NCI-H2081 (cell line): ENCODE results near the gene TMEM208.

Source experiments
- DNase-seq, 2 experiments: peaks; one replicate each; lab custom pipeline; 2025; lab: John Stamatoyannopoulos, UW

TMEM208 gene

DNA sequence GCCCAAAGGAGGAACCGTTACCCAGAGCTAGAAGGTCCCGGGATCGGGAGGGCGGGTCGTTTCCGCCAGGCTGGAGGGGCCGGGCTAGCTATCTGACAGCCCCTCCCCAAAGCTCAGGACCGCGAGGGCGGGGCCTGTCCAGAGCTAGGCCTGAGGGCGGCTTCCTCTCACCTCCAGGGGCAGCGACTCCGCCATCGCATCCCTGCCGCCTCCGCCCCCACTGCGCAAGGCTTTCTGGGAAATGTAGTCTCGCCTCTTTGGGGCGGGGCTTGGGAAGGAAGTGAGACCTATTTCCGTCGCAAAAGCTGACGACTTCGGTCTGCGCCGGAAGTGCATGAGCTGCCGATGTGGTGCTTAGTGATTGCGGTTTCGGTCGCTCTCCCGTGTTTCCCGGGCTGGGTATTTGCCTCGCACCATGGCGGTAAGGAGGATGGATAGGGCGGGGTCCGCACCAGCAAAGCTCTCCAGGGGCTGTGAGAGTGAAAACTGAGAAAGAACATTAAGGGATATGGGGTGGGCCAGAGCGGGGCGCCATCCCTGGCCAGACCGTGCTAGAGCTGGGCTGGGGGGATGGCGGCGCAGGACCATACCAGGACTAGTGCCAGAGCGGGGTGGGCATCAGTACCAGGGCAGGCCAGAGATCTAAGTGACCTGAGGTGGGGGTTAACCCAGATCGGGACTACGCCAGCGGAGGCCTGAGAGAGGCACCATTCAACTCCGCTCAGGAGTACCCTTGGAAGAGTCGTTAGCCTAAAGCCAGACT lies at the start of gene TMEM208:
Gene TMEM208 (plus strand): TSS at position 327 of the 763 bp plus-strand sequence. CDS start 89 bp downstream, at position 416.
- DNase-seq: peak; percentile 92 to 95

GRCh38 chr16:67177743-67178699 lies 48.9 kb upstream of the TMEM208 start:
- peak; percentile 84 to 94 for DNase-seq

- peak in 1 of 2 experiments; percentile 25 for DNase-seq
Measured at GRCh38 chr16:67179421-67180080, 47.4 kb upstream of the TMEM208 start.

DNA sequence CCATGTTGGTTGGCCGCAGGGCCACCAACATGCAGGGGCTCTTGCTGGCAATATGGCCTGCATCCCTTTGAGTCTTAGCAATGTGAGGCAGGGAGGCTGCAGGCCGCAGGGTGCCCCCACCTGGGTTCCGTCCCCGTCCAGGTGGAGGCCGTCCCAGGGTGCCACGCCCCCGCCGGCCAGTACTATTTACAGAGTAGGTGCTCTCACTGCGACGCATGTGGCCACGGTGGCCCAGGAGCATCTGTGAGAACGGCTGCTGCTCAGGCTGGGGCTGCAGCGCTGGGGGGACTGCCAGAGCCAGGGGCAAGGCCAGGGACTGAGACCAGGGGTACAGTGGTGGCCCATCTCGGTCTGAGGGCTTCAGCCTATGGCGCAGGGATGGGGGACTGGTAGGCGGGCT lies 46.8 kb upstream of the TMEM208 start:
- no peak for DNase-seq

DNA sequence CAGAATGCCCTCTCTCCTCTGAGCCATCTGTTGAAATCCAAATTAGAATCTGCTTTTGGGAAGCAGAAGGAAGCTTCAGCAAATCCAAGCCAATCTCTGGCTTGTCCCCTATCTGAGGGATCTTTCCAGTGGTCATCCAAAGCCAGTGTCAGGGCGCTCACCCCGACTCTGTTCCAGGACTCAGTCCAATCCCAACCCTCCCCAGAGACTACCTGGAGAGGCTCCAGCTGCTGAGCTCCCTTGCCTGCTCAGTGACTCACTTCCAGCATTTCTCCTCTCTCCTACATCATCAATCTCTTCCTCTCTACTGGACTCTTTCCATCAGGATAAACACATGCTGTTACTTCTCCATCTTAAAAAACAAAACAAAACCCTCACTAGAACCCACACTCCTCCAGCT lies 45.6 kb upstream of the TMEM208 start:
- no peak for DNase-seq

- DNase-seq: no peak
Measured at GRCh38 chr16:67182288-67182687, 44.6 kb upstream of the TMEM208 start.

DNA sequence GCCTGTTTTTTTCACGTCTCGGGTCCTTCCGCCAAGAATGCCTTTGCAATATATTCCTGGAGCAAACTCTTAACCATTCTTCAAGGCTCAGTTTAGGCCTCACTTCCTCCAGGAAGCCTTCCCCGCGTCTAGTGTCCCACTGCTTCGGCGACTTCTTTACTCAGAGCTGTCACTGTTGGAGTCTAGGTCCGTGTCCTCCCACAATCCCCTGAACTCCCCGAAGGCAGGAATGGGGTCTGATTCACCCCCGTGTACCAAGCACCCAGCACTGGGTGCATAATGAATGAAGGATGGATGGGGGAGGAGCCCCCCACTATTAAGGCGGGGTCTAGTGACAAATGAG lies 43.7 kb upstream of the TMEM208 start:
- DNase-seq: no peak

DNA sequence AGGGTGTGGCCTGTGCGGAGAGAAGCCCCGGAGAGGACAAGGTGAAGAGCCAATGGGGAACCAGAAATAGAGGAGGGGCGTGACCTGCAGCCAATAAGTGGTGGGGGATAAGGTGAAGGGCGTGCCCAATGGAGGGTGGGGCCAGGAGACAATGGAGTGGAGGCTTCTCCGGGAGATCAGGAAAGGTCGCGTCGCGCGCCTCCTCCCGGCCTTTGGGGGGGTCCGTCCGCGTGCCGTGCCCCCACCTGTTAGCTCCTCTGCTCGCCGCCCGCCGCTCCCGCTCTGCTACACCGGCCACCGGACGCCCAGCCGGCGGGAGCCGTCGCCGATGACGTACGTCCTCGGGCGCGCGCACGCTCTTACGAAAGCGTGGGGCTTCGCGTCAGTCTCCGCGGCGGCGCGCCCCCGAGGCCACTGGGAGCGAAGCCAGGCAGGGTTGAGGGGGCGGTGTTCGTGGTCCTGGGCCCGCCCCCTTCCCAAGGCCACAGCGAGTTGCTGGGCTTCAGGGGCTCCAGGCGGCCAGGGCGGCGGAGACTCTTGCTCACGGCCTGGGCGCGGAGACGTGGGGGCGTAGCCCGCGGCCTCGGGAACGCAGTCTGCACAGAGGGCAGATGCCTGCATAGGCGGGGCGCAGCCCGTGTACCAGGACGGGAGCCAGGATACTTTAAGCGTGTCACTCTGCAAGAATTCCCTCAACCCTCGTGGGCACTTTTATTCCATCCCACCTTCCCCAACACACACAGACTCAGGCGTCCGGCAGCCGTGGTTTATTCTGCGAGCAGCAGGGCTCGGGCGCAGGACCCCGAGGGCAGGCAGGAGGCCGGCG lies 43.1 kb upstream of the TMEM208 start, which contains the start of gene MATCAP1:
Gene MATCAP1 (minus strand): TSS at position 337 of the 826 bp plus-strand sequence. CDS start 3,353 bp downstream, outside the sequence.
- peak; percentile 92 to 95 for DNase-seq

- peak; percentile 23 to 49 for DNase-seq
Measured at GRCh38 chr16:67184453-67184994, 42.4 kb upstream of the TMEM208 start.

DNA sequence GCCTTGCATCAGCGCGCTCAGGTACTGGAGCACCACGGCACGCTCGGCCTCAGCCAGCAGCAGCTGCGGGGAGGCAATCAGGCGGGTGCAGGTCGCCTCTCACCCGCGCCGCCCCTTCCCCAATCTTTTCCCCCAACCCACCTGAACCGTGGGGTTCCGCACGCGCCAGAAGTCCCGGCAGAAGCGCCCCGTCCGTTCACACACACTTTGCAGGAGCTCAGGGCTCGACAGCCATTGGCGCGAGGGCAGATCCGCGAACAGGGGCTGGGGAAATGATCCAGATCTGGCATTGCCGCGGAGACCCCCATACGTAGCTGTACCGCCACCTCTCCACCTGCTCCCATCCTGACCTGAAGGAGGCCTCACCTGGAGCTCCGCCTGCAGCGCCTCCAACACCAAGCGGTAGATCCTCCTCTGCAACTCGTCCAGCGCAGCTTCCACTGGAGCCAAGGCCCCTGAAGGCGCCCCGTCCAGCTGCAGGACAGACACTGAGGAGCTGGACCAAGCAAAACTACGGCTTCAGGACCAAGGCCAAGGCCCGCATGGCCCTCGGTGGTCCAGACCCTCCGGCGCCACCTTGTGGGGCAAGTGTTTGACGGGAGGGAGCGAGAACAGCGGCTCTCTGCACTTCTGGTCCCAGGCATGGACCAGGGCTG lies 41.8 kb upstream of the TMEM208 start:
- peak; percentile 59 to 73 for DNase-seq

GRCh38 chr16:67185651-67186134 lies 41.2 kb upstream of the TMEM208 start:
- DNase-seq: no peak

GRCh38 chr16:67186550-67186950 lies 40.4 kb upstream of the TMEM208 start:
- no peak for DNase-seq

- DNase-seq: no peak
Measured at GRCh38 chr16:67187175-67187890, 39.6 kb upstream of the TMEM208 start.

- no peak for DNase-seq
Measured at GRCh38 chr16:67188323-67188722, 38.6 kb upstream of the TMEM208 start.

DNA sequence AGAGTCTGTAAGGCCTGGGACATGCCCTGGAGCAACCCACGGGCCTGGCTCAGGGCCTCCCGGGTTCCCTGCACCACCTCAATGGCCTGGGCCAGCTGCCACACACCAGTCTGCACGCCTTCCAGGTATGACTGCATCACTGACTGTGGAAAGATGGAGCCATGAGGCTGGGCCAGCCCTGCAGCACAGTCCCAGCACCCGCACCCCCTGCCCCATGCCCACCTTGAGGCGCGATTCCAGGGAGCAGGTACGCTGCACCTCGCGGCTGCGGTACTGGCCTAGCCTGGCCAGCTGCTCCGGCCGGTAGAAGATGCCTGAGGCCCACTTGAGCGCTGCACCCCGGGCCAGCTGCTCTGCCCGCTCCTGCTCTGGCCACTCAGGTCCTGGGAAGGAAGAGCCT lies 38.1 kb upstream of the TMEM208 start:
- no peak for DNase-seq

DNA sequence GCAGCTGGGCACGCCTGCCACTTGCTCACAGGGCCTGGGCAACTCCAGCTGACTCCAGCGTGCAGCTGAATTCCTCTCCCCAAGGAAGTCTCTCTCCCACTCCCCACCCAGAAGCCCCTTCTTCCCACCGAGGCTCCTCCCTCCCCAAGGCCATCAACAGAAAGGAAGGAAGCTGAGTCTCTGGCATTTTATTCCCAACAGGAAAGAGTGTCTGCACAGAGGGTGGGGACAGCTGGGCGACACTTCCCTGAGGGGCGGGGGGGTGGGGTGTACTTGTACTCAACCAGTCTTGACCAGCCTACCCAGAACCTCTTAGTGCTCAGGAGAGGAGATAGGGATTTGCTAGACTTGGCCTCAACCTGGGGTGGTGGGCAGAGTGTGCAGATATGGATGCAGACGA lies 36.9 kb upstream of the TMEM208 start, which contains the start of gene EXOC3L1:
Gene EXOC3L1 (minus strand): TSS at position 96 of the 400 bp plus-strand sequence. CDS start 460 bp downstream, outside the sequence.
- DNase-seq: no peak

- DNase-seq: no peak
Measured at GRCh38 chr16:67190448-67191399, 36.2 kb upstream of the TMEM208 start.

- DNase-seq: no peak
Measured at GRCh38 chr16:67191411-67191994, 35.4 kb upstream of the TMEM208 start.
